GM10266 (cell line): ENCODE data around the gene PPBP.

Source experiments
- DNase-seq: peaks from one replicate; pipeline ENCODE4 v3.0.0; 2012; ENCODE audit errors: extremely low spot score
- TF ChIP-seq, protein P1 (sequence below): IDR thresholded peaks from 2 replicates; pipeline ENCODE4 v1.5.1; 2012; ENCODE audit warnings: mild to moderate bottlenecking, low read depth; ENCODE audit not compliant: control insufficient read depth, insufficient read depth; ENCODE audit errors: missing control alignments

Gene PPBP, protein sequence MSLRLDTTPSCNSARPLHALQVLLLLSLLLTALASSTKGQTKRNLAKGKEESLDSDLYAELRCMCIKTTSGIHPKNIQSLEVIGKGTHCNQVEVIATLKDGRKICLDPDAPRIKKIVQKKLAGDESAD

DNA sequence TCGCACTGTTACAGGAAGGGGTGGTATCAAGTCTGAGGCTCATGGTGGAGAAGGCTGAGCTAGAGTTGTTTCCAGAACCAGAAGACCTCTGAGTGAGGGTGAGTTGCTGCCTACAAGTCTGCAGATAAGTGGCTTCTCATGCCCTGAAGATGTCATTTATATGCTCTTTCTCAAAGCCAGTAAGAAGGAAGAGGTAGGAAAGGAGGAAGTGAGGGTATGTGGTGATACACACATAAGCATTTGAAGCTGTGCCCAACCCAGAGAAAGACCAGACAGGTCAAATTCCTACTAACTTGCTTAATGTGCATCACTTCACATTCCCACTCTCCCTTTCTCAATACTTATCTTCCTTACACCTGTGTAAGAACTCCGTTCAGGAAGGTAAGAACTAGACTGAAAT is at the start of gene PPBP:
Gene PPBP (minus strand): TSS at position 130 of the 400 bp plus-strand sequence. CDS start 87 bp downstream, at position 43.
- TF ChIP-seq, protein P1, sequence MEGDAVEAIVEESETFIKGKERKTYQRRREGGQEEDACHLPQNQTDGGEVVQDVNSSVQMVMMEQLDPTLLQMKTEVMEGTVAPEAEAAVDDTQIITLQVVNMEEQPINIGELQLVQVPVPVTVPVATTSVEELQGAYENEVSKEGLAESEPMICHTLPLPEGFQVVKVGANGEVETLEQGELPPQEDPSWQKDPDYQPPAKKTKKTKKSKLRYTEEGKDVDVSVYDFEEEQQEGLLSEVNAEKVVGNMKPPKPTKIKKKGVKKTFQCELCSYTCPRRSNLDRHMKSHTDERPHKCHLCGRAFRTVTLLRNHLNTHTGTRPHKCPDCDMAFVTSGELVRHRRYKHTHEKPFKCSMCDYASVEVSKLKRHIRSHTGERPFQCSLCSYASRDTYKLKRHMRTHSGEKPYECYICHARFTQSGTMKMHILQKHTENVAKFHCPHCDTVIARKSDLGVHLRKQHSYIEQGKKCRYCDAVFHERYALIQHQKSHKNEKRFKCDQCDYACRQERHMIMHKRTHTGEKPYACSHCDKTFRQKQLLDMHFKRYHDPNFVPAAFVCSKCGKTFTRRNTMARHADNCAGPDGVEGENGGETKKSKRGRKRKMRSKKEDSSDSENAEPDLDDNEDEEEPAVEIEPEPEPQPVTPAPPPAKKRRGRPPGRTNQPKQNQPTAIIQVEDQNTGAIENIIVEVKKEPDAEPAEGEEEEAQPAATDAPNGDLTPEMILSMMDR = no peak
- no peak for DNase-seq

DNA sequence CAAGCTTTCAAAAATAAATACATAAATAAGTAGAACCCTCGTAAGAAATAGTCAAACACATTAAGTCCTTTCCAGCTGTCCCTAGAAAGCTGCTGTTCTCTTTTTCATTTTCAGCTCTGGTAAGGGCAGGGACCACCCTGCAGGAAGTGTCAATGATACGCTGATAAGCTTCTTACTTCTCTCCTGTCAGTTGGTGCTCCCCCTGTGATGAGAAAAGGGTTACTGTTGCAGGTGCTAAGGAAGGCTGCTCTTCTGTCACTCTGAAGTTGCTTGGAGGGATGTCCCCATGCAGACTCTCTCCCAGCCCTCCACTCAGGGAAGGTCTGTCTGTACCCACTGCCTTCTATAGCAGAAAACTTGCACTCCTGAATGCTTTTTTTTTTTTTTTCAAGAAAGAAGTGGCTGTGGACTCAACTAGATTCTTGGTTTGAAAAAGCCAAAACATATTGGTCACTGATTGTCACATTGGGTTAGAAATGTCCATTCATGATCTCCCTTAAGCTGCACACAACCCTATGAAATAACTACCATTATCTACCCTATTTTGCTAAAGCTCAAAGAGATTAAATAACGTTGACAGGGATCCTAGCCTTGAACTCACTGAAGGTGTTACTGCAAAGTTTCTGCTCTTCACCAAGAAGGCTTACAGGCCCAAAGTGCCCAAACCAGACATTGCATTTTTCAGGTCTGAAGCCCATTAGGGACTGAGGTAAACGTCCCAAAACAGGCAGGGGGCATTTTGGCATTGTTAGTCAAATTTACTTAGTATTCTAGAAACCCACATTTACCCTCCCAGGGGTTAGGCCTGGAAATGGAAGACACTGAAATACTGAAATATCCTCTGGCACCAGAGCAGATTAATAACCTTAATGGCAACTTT is 49.3 kb upstream of the PPBP start:
- TF ChIP-seq, protein P1 = no peak
- no peak for DNase-seq

DNA sequence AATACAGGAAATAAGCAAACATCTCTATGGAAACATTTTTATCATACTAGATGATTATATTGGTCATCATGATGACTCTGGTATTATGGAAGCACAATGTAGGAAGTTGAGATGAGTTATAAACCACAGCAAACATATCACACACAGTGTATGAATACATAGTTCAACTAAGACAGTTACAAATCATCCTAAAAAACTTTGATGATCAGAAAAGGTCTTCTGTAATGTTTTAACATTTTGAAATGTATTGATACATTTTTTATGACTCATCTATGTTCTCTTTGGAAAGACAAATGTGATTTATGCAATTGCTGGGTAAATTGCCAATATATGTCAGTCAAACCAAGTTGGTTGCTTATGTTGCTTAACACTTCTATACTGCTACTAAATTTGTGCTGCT is 45.7 kb upstream of the PPBP start:
- TF ChIP-seq, protein P1 = no peak
- DNase-seq = no peak

DNA sequence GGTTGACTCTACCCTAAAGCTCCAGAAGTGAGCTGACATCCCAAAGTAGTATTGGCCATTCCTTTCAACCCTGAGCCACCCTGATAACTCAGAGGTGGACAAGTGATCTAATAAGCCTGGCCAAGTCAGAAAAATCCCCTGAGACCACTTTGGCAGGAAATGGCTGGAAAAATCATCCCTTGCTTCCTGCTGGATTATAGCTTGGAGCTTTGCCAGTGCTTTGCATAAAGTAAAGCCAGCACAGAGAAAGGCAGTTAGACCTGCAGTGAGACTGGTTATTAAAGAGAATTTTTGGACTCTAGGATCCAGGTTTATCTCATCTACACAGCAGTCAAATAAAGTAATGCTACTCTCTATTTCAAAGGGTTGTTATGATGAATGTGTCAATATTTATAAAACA is 44.1 kb upstream of the PPBP start:
- DNase-seq = no peak

DNA sequence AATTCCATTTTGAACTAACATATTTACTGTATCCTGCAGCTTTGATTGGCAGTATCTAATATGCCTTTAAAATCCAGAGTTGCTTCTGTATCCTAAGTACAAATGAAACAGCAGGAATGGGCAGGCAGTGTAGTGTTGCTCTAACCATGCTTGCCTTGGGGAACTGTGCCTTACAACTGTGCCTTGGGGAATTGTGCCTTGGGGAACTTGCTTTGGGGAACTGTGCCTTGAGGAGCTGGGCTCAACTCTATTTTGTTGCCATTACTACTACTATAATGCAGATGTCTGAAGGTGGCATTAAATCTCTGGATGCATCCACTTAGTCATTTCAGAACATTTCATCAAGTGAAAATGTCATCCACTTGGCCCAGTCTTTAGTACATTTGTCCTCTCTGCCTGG is 43.6 kb upstream of the PPBP start:
- DNase-seq = no peak
- TF ChIP-seq, protein P1 = no peak

More for the DNA sequence above, 44.1 kb upstream of the PPBP start:
- TF ChIP-seq, protein P1 = no peak

DNA sequence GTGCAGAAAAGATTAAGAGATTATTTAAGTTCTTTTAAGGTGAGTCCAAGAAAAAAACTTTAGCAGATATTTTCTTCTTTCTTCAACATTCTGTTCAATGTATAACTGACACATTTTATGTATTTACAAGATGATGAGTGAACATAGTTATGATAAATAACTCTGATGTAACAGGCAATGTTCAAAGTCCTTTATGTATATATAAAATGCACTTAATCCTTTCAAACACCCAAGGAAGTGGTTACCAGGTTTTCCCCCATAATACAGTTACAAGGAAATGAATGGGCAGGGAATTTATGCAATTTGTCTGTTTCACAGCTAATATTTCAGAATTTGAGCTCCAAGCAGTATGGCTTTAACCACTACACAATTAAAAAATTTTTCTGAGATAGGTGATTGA is 42.3 kb upstream of the PPBP start:
- TF ChIP-seq, protein P1 = no peak
- no peak for DNase-seq

DNA sequence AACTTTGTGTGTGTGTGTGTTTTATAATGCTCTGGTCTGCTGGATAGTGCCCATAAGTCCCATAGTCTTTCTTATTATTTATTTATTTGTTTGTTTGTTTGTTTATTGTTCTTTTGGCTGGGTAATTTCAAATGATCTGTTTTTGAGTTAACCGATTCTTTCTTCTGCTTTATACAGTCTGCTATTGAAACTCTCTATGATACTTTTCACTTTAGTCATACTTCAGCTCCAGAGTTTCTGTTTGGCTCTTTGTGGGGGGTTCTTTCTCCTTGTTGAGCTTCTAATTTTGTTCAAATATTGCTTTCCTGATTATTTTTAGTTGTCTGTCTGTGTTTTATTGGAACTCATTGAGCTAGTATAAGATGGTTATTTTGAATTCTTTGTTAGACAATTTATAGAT is 40.5 kb upstream of the PPBP start:
- no peak for DNase-seq
- TF ChIP-seq, protein P1 = no peak
